OCI-LY3 (cell line): ENCODE data around the gene PBX2.

Experiments
- CTCF ChIP-seq: fragments of 200-600, 300-600 bp; sonication (generic); IDR thresholded peaks from 2 replicates; pipeline ENCODE4 v1.5.1; 2014; ENCODE audit warnings: antibody characterized with exemption, low read length, low read depth
- EZH2phosphoT487 ChIP-seq: fragments of 200-600 bp; shearing (Covaris generic); IDR thresholded peaks from 2 replicates; pipeline ENCODE4 v1.6.1; 2018; ENCODE audit warnings: antibody characterized with exemption, mixed run types, low read depth

- TF ChIP-seq CTCF: no peak
- no peak for TF ChIP-seq EZH2phosphoT487
These were observed 1.5 kb downstream of the PBX2 start for GRCh38 chr6:32188381-32189068.
